ENCODE results near the gene HPSE. TPM values are rescaled to one million over a fixed set of nuclear protein-coding genes. Genes with fewer than 3 reads are reported as not detected.

The HPSE gene
- polyA plus RNA-seq, 3 donors = 21.2 to 65.8 (median 31.2) TPM

GRCh38 chr4:83285055-83285407, 49.6 kb downstream of the HPSE start:
- Histone ChIP-seq H3K9me3 (replicated peaks in 1 of 2; ENCODE audit: control insufficient read depth in 1 of 2, insufficient read depth in 1 of 2, low read length in 2 of 2) (no peaks in the 10 kb centered on the region), H3K79me2 (ENCODE audit: insufficient read depth, low read length) (peaks cover 41% of the 10 kb centered on the region), H3K4me1 (ENCODE audit: control insufficient read depth in 1 of 2, insufficient read depth in 2 of 2, low read length in 2 of 2) (peaks cover 37 to 46% of the 10 kb centered on the region in 2 donors), H2AFZ (ENCODE audit: insufficient read depth, low read depth, low read length, poor library complexity, severe bottlenecking) (no peak overlapping the region), H3K9ac (ENCODE audit: insufficient read depth, low read length, poor library complexity, severe bottlenecking) (peak overlapping the region; percentile 94), H3K27me3 (ENCODE audit: control insufficient read depth in 2 of 2, insufficient read depth in 2 of 2, low read length in 2 of 2) (no peaks in the 10 kb centered on the region), H4K20me1 (ENCODE audit: insufficient read depth, low read length) (peaks cover 22% of the 10 kb centered on the region), H3K4me2 (replicated peaks; ENCODE audit: extremely low read depth, low read length, poor library complexity, severe bottlenecking) (peak overlapping the region; percentile 82), H3K36me3 (replicated peaks in 1 of 2; ENCODE audit: control insufficient read depth in 1 of 2, insufficient read depth in 2 of 2, low read length in 2 of 2) (peaks cover 0 to under 1% of the 10 kb centered on the region in 2 donors), H3K4me3 (replicated peaks in 1 of 3; ENCODE audit: low read depth in 2 of 3, low read length in 3 of 3) (peak overlapping the region; percentile 55 to 89 (median 81)), H3K27ac (ENCODE audit: low read depth in 1 of 2, low read length in 2 of 2) (peak overlapping the region; percentile 95 to 98)
- H3K36me3 Mint-ChIP-seq = peaks cover 0 to 3% of the 10 kb centered on the region in 2 donors
- 0% methylated on average over 7 of the region's 9 CpGs for WGBS (ENCODE audit: insufficient coverage)
- intact Hi-C loops (cut with micrococcal nuclease) = loop anchor here (2.0 to 10.0 kb wide), 5 partner anchors 30 to 420 kb away; partner anchors contain the start of genes HELQ (in 1 of the 2), HPSE (in 1 of the 2) and MRPS18C (in 1 of the 2)
- TF ChIP-seq CTCF (IDR thresholded peaks at IDR 0.05) = no peak
- peaks cover 57% of the 10 kb centered on the region for H3K4me1 Mint-ChIP-seq
- H3K27me3 Mint-ChIP-seq (ENCODE audit: low read depth in 3 of 3) = no peaks in the 10 kb centered on the region
- peak; percentile 90 to 96 (median 93) for DNase-seq
- H3K27ac Mint-ChIP-seq = peak overlapping the region; percentile 99 to 100 (median 100)
- H3K9me3 Mint-ChIP-seq = peaks cover 0 to 5% (median under 1%) of the 10 kb centered on the region in 7 donors
- H3K4me3 Mint-ChIP-seq = peak overlapping the region; percentile 83 to 96

DNA sequence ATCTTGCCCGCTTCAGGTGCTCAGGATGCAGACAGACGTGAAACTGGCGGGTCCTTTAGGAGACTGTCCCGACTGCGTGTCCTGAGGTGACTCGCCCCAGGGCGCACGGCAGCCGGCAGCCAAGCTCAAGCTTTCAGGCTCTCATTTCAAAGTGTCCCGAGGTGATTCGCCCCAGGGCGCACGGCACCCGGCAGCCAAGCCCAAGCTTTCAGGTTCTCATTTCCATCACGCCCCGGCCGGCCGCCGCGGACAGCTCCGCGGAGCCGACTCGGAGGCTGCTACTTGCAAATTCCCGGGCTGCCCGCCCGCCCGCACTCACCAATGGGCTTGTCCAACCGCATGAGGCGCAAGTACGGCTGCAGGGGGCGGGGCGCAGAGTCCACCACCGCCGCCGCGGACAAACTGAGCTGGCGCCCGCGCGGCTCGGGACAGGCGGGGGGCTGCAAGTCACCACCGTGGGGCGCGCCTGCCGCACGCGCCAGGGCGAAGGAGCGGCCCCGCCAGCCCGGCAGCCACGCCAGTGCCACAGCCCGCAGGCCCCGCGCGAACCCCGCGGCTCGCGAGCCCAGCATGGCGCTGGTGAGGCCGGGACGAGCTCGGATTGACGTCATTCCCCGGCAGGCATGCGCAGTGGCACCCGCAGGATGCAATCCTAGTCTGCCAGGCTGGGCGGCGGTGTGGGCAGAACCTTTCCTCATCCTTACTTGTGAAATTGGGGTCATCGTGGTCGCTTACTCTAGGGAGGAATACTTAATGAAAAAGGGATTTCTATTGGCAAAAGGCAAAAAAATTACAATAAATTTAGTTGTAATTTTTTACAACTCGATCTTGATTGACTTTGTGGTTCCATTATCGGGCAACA, 50.2 kb downstream of the HPSE start, which contains the start of gene COQ2:
Gene COQ2 (minus strand): TSS at position 606 of the 862 bp plus-strand sequence. CDS start 34 bp downstream, at position 572.
- H2AFZ ChIP-seq (ENCODE audit: insufficient read depth, low read depth, low read length, poor library complexity, severe bottlenecking) = peak within 1 kb of the TSS; percentile 74
- H3K27ac ChIP-seq (ENCODE audit: low read depth in 1 of 2, low read length in 2 of 2) = peak within 1 kb of the TSS; percentile 95 to 98
- H3K27me3 ChIP-seq (ENCODE audit: control insufficient read depth in 2 of 2, insufficient read depth in 2 of 2, low read length in 2 of 2) = no peaks in the 10 kb centered on the region
- intact Hi-C loops (cut with micrococcal nuclease) = loop anchor here (2.0 to 10.0 kb wide), 6 partner anchors 30 to 420 kb away; partner anchors contain the start of genes HELQ (in 1 of the 2), HPSE (in 1 of the 2) and MRPS18C (in 1 of the 2)
- H3K4me1 Mint-ChIP-seq = peaks cover 58% of the 10 kb centered on the region
- H3K9me3 Mint-ChIP-seq = no peaks in the 10 kb centered on the region
- peak within 1 kb of the TSS; percentile 94 for H3K9ac ChIP-seq (ENCODE audit: insufficient read depth, low read length, poor library complexity, severe bottlenecking)
- H3K36me3 ChIP-seq (replicated peaks in 1 of 2; ENCODE audit: control insufficient read depth in 1 of 2, insufficient read depth in 2 of 2, low read length in 2 of 2) = peaks cover 0 to 5% of the 10 kb centered on the region in 2 donors
- H4K20me1 ChIP-seq (ENCODE audit: insufficient read depth, low read length) = peaks cover 22% of the 10 kb centered on the region
- under 1% methylated on average over 72 of the region's 76 CpGs for WGBS (ENCODE audit: insufficient coverage)
- H3K27me3 Mint-ChIP-seq (ENCODE audit: low read depth in 3 of 3) = no peaks in the 10 kb centered on the region
- H3K4me2 ChIP-seq (replicated peaks; ENCODE audit: extremely low read depth, low read length, poor library complexity, severe bottlenecking) = peak within 1 kb of the TSS; percentile 82
- peak within 1 kb of the TSS; percentile 91 to 96 for H3K4me3 Mint-ChIP-seq
- H3K4me1 ChIP-seq (ENCODE audit: control insufficient read depth in 1 of 2, insufficient read depth in 2 of 2, low read length in 2 of 2) = peaks cover 37 to 46% of the 10 kb centered on the region in 2 donors
- H3K27ac Mint-ChIP-seq = peak within 1 kb of the TSS; percentile 99 to 100 (median 100)
- peaks cover 47% of the 10 kb centered on the region for H3K79me2 ChIP-seq (ENCODE audit: insufficient read depth, low read length)
- H3K36me3 Mint-ChIP-seq = peaks cover 3 to 4% of the 10 kb centered on the region in 2 donors
- H3K4me3 ChIP-seq (replicated peaks in 1 of 3; ENCODE audit: low read depth in 2 of 3, low read length in 3 of 3) = peak within 1 kb of the TSS; percentile 75 to 89 (median 81)
- DNase-seq = peak; percentile 94 to 95 (median 94)
- peak; percentile 10 for TF ChIP-seq CTCF (IDR thresholded peaks at IDR 0.05)
- no peaks in the 10 kb centered on the region for H3K9me3 ChIP-seq (replicated peaks in 1 of 2; ENCODE audit: control insufficient read depth in 1 of 2, insufficient read depth in 1 of 2, low read length in 2 of 2)
